A673 (cell line): ENCODE data around the gene P2RX6. TPM values are rescaled to one million over a fixed set of nuclear protein-coding genes. Genes with fewer than 3 reads are reported as not detected.
"Not testable (repeated sequence)": the region's sequence is repeated elsewhere in the genome, so short reads cannot be mapped to it uniquely, and the experiment has no call there.

Experiments used
- BruUV-seq: library from RNA; stranded (reverse); fragments of 400-500 nt; replicated peaks from 2 replicates; lab custom pipeline; 2021; lab: Mats Ljungman, UMichigan
- CTCF ChIA-PET: fragments of 300-600 bp; sonication (Branson Sonifier 250); formaldehyde crosslinking; loops from one replicate; lab custom pipeline; 2022; ENCODE audit warnings: antibody characterized with exemption; lab: Charles Lee
- POLR2A ChIA-PET: fragments of 300-600 bp; sonication (Branson Sonifier 250); formaldehyde crosslinking; loops from one replicate; lab custom pipeline; 2022; ENCODE audit warnings: antibody characterized with exemption; ENCODE audit not compliant: low non-redundant PET; lab: Charles Lee
- DNase-seq: peaks from one replicate; pipeline ENCODE4 v3.0.0-alpha.2; 2015; ENCODE audit warnings: low spot score
- H3K27ac ChIP-seq: fragments of 200-600 bp; sonication (generic); 2 replicates; pipeline ENCODE4 v1.5.1; 2016; ENCODE audit warnings: mixed run types, low read depth, mild to moderate bottlenecking, mixed read lengths, antibody characterized with exemption, low read length; ENCODE audit not compliant: poor library complexity, severe bottlenecking
- H3K27me3 ChIP-seq: fragments of 200-600 bp; sonication (generic); replicated peaks from 2 replicates; pipeline ENCODE4 v1.6.1; 2017; ENCODE audit warnings: mixed run types, low read depth, mild to moderate bottlenecking, mixed read lengths, antibody characterized with exemption, low read length; ENCODE audit not compliant: insufficient read depth, poor library complexity
- H3K36me3 ChIP-seq: fragments of 200-600 bp; sonication (generic); 2 replicates; pipeline ENCODE4 v1.6.1; 2016; ENCODE audit warnings: mixed run types, mild to moderate bottlenecking, mixed read lengths, antibody characterized with exemption, low read length; ENCODE audit not compliant: insufficient read depth, poor library complexity, severe bottlenecking
- H3K4me1 ChIP-seq: fragments of 200-600 bp; sonication (generic); 2 replicates; pipeline ENCODE4 v1.6.1; 2017; ENCODE audit warnings: mixed run types, mild to moderate bottlenecking, mixed read lengths, antibody characterized with exemption, low read length; ENCODE audit not compliant: insufficient read depth, poor library complexity, severe bottlenecking
- H3K4me3 ChIP-seq: fragments of 200-600 bp; sonication (generic); 2 replicates; pipeline ENCODE4 v1.5.1; 2016; ENCODE audit warnings: low read depth, mixed run types, mild to moderate bottlenecking, mixed read lengths, low read length; ENCODE audit not compliant: poor library complexity, severe bottlenecking
- H3K9me3 ChIP-seq: fragments of 200-600 bp; sonication (generic); 2 replicates; pipeline ENCODE4 v1.6.1; 2016; ENCODE audit warnings: mixed run types, low read depth, mild to moderate bottlenecking, mixed read lengths, antibody characterized with exemption, low read length; ENCODE audit not compliant: poor library complexity, severe bottlenecking
- EZH2 ChIP-seq: fragments of 200-600 bp; sonication (generic); IDR thresholded peaks from 2 replicates; pipeline ENCODE4 v1.6.1; 2017; ENCODE audit warnings: borderline replicate concordance, low read depth, mild to moderate bottlenecking, mixed read lengths, antibody characterized with exemption, low read length; ENCODE audit not compliant: poor library complexity, severe bottlenecking
- intact Hi-C: fragments of 100-400 bp; cut with micrococcal nuclease; formaldehyde crosslinking; loops from one replicate; pipeline ENCODE4 v1.10.0; 2022; ENCODE audit not compliant: unreplicated experiment
- total RNA-seq: library from RNA; stranded (reverse); gene quantifications from 2 replicates; pipeline ENCODE4 v1.2.3, GENCODE V29; 2021
- TF ChIP-seq, protein P1 (sequence below): fragments of 300-800, 200-600 bp; sonication (generic); conservative IDR thresholded peaks from 2 replicates; pipeline ENCODE4 v1.5.1; 2017; ENCODE audit warnings: low read depth, mild to moderate bottlenecking, antibody characterized with exemption, low read length, moderate library complexity, mixed read lengths

The P2RX6 gene
- total RNA-seq, 1 experiment from 2014 or later, result 0.43 TPM

DNA sequence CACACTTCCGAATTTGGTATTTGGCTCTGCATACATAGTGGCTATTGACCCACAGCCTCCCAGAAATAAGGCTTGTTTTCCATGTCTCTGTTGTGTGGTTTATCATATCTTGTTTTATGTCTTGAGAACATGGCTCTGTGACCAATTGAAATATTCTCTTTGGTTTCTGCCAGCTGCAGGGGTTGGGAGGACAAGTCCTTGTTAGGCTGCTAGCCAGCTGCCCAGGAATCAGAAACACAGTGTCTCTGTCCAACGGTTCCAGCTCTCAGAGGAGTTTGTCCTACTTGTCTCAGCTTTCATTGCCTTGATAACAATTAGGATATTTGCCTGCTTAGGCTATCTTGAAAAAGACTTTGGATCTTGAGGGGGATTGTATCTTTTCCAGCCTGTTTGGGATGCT is 23.4 kb downstream of the P2RX6 start:
- Histone ChIP-seq H3K36me3 (no peaks in the 10 kb centered on the region), H3K27me3 (no peaks in the 10 kb centered on the region), H3K4me3 (no peak overlapping the region), H3K4me1 (no peaks in the 10 kb centered on the region), H3K9me3 (no peaks in the 10 kb centered on the region), H3K27ac (no peak overlapping the region)
- intact Hi-C loops, result no loop called here
- BruUV-seq, result no TSS peak
- no peak for TF ChIP-seq EZH2
- TF ChIP-seq, protein P1, sequence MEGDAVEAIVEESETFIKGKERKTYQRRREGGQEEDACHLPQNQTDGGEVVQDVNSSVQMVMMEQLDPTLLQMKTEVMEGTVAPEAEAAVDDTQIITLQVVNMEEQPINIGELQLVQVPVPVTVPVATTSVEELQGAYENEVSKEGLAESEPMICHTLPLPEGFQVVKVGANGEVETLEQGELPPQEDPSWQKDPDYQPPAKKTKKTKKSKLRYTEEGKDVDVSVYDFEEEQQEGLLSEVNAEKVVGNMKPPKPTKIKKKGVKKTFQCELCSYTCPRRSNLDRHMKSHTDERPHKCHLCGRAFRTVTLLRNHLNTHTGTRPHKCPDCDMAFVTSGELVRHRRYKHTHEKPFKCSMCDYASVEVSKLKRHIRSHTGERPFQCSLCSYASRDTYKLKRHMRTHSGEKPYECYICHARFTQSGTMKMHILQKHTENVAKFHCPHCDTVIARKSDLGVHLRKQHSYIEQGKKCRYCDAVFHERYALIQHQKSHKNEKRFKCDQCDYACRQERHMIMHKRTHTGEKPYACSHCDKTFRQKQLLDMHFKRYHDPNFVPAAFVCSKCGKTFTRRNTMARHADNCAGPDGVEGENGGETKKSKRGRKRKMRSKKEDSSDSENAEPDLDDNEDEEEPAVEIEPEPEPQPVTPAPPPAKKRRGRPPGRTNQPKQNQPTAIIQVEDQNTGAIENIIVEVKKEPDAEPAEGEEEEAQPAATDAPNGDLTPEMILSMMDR, result no peak
- DNase-seq, result no peak
- ChIA-PET CTCF (interaction anchor here (0.6 to 0.7 kb wide), 2 partner anchors 238 to 553 kb away, joined by 4 to 5 read pairs; no protein-coding TSS in a partner anchor), POLR2A (no interaction called here)

GRCh38 chr22:21039158-21039557 is 24.2 kb downstream of the P2RX6 start:
- H3K36me3 ChIP-seq, BruUV-seq, DNase-seq, H3K27ac ChIP-seq, H3K9me3 ChIP-seq, H3K4me3 ChIP-seq, POLR2A ChIA-PET, CTCF ChIA-PET, intact Hi-C loops, H3K4me1 ChIP-seq, H3K27me3 ChIP-seq: not testable (repeated sequence)

DNA sequence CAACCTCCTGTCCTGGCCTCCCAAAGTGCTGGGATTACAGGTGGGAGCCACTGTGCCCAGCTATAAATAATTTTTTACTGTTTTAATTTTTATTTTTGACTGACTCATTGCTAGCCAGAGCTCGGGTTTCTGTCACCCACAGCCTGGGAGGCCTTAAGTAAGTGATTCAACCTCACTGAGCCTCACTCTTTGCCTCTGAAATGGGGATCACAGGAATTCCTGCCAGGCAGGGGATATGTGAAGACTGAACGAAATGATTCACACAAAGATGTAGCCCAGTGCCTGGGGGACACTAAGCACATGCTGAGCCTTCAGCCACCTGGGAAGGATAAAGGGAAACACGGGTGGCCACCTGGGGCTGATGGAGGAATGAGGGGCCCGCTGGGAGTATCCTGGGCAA is 27.0 kb downstream of the P2RX6 start:
- ChIA-PET POLR2A (no interaction called here), CTCF (no interaction called here)
- intact Hi-C loops, result no loop called here
- H3K9me3 ChIP-seq, result no peaks in the 10 kb centered on the region
- H3K4me3 ChIP-seq, result no peak overlapping the region
- BruUV-seq, result no TSS peak
- no peaks in the 10 kb centered on the region for H3K36me3 ChIP-seq
- no peak for DNase-seq
- TF ChIP-seq EZH2, result no peak
- TF ChIP-seq, protein P1, result no peak
- peaks cover 10% of the 10 kb centered on the region for H3K4me1 ChIP-seq
- no peaks in the 10 kb centered on the region for H3K27me3 ChIP-seq
- no peak overlapping the region for H3K27ac ChIP-seq
